Left colon (tissue), 2 donors: ENCODE measurements around the gene IFI27. TPM values are rescaled to one million over a fixed set of nuclear protein-coding genes. Genes with fewer than 3 reads are reported as not detected.

ENCODE experiments used
- ATAC-seq: fragments of 200-7000 bp; cut with Tn5 transposase; one replicate; pipeline ENCODE4 v1.9.1; 2020; ENCODE audit warnings: mild to moderate bottlenecking, moderate library complexity
- DNase-seq, 2 donors: peaks; one replicate each; pipeline ENCODE4 v3.0.0-alpha.2; 2020
- intact Hi-C, 2 donors: fragments of 100-400 bp; cut with DNase I in 1 of 2; cut with micrococcal nuclease in 1 of 2; formaldehyde crosslinking; loops; one replicate each; pipeline versions ENCODE4 v1.11.2 to v1.14.0; 2022; cut with DNase I, micrococcal nuclease
- total RNA-seq, 2 donors: library from RNA; stranded (reverse); fragmentation: NEBNext Ultra II Directional; extraction: Animal tissue kit (Norgen Biotek cat#: 25700); gene quantifications; one replicate each; pipeline ENCODE4 v1.2.1, GENCODE V29; 2021
- donor health status: DM: no; HTN: no; CAD: no.
- donor health status: DM: yes; HTN: yes; CAD: no.

The IFI27 gene
- total RNA-seq, 2 donors from 2014 or later = 498 to 1,280 TPM

DNA sequence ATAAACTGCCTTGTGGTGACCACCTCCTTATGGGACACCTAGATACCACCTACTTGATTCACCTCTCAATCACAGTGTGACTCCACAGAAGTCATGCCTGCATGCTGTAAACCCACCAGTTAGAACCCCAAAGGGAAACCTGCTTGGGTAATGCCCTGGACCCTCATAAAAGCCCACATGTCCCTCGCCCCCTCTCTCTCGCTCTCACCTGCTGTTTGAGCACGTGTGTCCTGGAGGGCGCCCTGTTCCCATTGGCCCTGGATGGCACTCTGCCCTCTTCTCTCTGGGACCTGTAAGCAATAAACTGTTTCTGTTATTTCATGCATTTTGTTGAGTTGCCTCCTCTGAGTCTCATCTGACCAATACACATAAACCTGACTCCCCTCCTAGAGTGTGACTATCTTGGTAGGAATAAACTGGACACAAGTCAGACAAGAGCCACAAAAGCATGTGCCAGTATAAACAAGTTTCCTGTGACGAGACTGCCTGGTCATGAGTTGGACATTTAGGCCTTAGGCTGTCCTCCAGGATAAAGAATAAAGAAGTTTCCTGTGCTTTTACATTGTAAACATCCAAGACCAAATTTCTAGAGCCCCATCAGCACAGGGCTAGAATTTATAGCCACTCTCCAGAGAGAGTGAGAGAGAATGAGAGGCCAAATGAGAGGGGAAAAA, 10.3 kb downstream of the IFI27 start:
- intact Hi-C loops = no loop called here

DNA sequence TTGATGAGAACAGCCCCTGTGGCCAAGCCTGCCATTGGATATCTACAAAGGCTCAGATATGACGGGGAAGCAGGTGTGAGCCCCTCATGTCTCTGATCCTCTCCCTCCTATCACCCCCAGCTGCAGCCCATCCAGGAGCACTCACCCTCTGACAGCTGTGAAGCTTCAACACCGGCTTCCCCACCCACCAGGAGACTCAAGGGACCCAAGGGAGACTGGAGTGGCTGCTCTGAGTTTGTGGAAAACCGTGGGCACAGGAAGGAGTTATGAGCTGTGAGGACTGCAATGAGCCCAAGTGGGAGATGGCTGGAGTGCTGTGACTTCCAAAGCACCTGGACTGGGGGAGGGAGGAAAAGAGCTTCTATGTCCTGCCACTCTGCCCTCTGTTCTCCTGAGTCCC, 10.9 kb downstream of the IFI27 start:
- DNase-seq = no peak
- intact Hi-C loops = no loop called here
- ATAC-seq = no peak

More for the DNA sequence above, 10.3 kb downstream of the IFI27 start:
- ATAC-seq = no peak
- no peak for DNase-seq

DNA sequence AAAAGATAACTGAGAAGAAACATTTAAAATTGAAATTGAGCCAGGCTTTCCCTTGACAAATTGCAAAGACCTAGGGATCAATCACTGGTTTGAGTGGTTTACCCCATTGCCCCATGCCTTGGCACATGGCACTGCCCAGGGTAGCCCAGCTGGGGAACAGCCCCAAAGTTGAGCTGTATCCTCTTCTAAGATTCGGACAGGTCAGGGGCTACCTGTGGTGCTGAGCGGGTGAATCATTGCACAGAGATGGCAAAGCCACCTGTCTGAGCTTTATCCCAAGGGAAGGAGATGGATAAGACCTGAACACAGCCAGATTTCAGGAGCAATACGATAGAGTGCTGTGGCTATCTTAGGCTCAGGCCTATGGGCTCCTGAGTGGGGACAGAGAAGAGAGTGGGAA, 11.9 kb downstream of the IFI27 start:
- DNase-seq (no peak), ATAC-seq (no peak)
- intact Hi-C loops = no loop called here

DNA sequence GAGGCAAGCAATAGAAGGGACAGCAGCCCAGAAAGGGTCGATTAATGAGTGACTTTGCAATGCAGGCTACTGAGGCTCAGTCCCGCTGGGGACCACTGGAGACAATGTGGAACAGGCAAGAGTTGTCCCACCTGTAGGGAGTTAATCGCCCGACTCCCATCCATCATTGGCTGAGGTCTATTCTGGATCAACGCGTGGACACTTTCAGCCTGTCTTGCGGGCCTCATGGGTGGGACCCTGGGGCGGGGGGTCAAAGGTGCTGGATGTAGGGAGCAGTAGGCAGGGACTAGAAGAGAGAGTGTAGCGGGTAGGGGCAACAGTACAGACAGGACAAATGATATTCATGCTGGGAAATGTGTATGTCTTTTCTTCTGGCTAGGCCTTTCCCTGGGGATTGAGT, 12.8 kb downstream of the IFI27 start:
- intact Hi-C loops = no loop called here
- DNase-seq (no peak), ATAC-seq (no peak)

DNA sequence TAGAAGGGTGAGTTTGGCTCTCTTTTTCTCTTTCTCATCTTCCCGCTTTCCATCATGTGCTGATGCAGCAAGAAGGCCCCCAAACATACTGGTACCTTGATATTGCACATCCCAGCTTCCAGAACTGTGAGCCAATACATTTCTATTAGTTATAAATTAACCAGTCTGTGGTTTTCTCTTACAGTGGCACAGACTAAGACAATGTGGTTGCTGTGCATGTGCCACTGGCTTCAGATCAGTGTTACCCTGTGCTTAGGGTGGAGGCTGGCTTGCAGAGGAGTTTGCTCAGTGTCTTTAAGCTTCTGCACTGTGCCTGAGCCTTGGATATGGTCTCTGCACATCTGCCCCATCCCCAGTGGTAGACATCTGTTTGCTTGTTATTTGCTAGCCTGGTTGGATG, 13.3 kb downstream of the IFI27 start:
- ATAC-seq (no peak), DNase-seq (no peak)
- intact Hi-C loops = no loop called here

DNA sequence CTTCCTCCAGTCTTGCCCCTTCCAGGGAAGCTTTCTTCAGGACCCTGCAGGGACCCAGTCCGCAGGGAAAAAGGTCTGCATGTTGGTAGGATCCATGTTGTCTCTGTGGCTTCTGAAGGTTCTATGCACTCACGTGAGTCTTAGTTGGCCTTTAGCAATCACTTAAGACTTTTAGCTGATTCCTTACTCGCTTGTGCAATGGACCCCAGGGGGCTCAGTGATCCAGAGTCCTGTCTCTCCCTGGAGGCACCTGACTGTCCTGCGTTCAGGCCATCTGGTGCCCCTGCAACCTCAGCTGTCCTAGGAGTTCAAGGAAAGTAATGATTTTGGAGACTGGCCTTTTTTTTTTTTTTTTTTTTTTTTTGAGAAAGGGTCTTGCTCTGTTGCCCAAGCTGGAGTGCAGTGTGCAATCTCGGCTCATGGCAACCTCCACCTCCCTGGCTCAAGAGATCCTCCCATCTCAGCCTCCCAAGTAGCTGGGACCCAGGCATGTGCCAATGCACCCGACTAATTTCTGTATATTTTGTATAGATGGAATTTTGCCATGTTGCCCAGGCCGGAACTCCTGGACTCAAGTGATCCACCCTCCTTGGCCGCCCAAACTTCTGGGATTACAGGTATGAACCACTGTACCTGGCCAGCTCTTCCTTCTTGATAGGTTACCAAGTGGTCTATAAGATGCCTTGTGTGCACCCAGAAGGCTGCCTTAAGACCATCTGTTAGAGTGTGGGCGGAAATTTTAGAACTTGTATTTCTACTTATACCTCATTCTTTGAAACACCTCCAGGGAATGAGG, 14.2 kb downstream of the IFI27 start:
- ATAC-seq (no peak), DNase-seq (no peak)
- intact Hi-C loops = no loop called here

DNA sequence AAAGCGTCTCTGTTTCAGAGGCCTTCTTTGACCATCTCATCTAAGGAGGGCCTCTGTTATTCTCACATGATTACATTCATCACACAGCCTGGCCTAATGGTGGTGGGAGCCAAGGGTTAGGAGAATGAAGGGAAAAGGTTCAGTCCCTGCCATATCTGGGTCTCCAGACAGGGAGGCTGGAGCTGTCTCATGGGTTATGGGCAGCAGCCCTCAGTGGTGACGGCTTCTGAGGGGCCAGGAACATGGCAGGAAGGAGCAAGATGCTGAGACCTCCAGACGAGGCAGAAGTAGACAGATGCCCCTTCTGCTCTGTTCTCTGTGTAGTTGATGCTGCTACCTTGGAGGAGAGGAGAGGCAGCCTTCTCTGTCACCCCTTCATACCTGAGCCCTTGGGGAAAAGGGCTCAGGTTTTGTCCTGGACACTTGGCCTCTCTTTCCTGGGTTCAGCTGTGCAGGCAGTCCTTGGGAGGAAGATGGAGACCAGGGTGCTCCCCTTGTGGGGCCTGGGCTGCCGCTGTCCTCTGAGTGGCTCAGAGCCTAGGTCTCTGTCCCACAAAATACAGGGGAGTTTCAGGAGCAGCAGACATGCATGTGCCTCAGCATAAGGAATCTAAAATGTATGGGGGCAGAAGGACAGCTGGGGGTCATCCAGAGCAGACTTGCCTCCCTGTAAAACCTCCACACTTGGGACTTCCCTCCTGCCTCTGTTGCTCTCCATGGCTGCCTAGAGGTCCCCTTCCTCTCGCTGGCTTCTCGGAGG, 15.3 kb downstream of the IFI27 start:
- DNase-seq (no peak), ATAC-seq (no peak)
- intact Hi-C loops = no loop called here

DNA sequence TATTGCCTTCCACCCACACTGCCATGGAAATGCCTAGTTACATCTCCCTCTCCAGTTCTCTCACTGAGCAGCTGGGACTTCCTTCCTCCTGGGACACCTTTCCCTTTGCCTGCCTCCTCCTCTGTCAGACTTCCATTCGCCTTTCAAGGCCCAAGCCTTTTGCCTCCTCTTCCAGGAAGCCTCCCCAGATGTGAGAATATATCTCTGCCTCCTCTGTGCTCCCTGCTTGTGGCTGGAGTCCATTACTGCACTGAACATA, 15.8 kb downstream of the IFI27 start:
- ATAC-seq = no peak
- no peak for DNase-seq
- intact Hi-C loops = no loop called here

DNA sequence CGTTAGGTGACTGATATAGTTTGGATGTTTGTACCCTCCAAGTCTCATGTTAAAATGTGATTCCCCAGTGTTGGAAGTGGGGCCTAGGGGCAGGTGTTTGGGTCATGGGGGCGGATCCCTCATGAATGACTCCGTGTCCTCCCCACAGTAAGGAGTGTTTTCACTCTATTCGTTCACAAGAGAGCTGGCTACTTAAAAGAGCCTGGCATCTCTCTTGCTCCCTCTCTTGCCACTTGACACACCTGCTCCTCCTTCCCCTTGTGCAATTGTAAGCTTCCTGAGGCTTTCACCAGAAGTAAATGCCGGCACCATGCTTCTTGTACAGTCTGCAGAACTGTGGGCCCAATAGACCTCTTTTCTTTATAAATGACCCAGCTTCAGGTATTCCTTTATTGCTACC, 16.3 kb downstream of the IFI27 start:
- no peak for ATAC-seq
- no peak for DNase-seq
- intact Hi-C loops = no loop called here

DNA sequence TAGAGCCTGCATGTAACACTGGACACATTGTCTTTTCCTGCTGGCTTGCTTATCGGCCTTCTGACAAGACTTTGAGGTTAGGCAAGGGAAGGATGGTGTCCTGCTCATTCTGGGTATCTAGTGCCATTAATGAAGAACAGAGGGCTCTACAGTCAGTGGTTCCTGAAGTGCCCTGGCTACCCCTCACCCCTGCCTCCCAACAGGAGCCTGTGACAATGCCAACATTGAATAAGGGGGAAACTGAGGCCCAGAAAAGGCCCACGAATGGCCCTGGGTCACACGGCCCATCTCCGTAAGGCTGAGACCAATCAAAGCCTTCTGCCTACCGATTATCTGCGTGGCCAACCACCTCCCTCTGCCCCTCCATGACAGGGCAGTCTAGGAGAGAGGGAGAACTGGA, 16.8 kb downstream of the IFI27 start:
- DNase-seq (no peak), ATAC-seq (no peak)
- intact Hi-C loops = no loop called here

DNA sequence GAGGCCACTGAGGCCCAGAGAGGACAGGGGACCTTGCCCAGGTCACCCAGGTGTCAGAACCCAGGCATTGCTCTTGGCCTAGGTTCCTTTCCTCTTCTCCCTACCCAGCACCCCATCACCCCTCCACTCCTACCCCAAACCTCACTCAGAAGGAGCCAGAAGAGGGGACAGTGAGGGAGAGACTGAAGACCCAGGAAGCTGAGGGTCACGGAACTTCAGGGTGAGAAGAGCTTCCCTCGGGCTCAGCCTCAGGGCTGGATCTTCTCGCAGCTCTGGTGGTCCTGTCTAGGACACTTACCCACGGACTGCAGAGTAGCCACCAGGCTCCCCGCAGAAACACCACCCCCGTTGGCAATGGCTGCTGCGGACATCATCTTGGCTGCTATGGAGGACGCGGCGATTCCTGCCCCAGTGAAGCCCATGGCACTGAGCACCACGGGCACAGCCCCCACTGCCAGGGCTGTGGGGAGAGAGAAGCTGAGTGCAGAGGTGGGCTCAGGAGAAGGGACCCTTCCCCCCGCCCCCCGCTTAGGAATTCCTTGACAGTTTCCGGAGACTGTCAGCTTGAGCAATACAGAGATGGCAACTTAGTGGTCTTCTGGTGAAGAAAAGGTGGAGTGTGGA, 17.8 kb downstream of the IFI27 start:
- intact Hi-C loops = no loop called here
- ATAC-seq = no peak
- no peak for DNase-seq

DNA sequence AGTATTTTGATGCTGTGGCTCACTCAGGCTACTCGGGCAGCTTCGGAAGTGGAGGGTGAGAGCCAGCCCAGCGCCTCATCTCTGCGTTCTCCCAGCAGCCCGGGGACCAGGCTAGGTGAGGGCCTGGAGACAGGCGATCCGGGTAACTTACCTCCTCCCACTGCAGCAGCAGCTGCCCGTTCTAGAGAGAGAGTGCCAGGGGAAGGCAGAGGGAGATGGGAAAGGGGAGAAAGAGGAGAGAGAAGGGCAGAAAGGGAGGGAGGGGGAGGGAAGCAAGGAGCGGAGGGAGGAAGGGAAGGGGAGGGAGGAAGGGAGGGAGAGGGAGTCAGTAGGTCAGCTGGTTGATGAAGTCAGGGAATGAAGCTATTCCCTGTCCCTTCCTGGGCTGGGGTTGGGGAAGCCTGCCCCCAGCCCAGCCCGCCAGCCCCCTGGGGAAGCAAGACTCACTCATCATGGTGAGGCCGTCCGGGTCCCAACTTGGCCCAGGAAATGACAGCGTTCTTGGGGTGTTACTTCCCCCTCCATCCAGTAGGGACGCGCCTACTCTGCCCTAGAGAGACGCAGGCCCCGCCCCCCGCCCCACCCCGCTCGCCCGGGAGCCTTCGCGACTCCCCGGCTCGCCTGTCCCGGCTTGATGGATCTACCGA, 18.7 kb downstream of the IFI27 start, which contains the start of gene IFI27L2:
IFI27L2 (minus strand) TSS at position 494 of the 647 bp plus-strand sequence; CDS start at position 454, 40 bp downstream.
- DNase-seq (peak; percentile 76 to 81), ATAC-seq (peak; percentile 92)
- intact Hi-C loops = no loop called here

DNA sequence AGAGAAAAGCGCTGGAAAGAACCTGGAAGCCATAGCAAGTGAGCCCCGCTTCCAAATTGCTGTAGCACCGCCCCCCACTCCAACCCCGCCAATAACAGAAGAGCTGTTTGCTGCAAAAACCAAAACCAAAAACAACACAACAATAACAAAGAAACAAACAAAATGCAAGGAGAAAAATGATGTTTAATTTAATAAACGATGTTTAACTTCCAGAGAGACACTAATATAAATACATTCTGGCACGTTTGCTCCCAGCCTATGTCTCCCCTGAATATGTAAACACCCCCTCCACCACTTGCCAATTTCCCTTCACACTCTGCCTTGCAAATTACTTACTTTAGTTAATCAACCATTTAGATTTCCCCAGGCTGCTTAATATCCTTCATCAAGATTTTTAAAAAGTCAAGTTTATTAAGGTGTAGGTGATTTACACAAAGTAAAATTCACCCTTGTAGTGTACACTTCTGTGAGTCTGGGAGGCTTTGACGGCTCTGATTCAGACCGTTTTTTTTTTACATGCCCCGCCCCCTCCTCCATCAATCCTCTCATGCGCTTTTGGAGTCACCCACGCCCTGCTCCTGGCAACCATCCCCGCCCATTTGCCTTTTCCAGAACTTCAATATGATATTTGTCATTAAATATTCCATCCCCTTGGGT, 19.4 kb downstream of the IFI27 start:
- ATAC-seq (peak; percentile 29), DNase-seq (peak in 1 of 2 donors; percentile 41)
- intact Hi-C loops = loop anchor here in 1 of 2 donors (10.0 kb wide), 1 partner anchor 75 kb away; no protein-coding TSS in a partner anchor

DNA sequence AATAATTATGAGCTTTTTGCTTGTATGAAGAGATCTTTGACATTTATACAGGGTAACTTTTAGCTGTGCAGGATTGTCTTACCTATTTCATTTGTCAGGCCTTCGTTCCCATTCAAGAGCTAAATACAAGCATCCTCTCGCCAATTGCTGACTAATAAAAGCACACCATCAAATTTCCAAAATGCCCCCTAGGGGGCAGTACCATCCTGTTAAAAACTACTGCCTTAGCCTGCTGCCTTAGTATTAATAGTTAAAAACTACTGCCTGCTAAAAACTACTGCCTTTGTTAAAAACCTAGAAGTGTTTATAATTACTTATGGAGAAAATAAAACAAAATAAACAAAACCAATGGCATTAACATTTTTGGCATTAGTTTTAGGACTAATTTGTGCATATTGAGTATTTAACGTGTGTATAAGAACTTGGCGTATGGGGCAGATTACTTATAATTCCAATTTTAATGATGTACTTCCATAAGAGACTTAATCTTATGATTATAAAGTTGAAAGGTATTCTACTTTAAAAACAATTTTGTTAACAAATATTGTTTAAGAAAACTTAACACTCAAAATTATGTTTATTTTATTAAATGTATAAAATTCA, 21.9 kb downstream of the IFI27 start:
- ATAC-seq = peak; percentile 21
- intact Hi-C loops = loop anchor here in 1 of 2 donors (10.0 kb wide), 1 partner anchor 78 kb away; no protein-coding TSS in a partner anchor
- peak in 1 of 2 donors; percentile 50 for DNase-seq

DNA sequence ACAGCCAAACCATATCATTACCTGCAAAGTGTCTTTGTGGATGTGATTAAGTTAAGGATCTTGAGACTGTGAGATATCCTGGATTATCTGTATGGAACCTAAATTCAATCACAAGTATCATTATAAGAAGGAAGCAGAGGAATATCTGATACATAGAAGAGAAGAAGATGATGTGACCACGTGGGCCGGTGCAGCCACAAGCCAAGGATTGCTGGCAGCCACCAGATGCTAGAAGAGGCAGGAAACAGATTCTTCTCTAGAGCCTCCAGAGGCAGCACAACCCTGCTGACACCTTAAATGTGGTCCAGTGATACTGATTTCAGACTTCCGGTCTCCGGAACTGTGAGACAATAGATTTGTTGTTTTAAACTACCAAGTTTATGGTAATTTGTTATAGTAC, 24.9 kb downstream of the IFI27 start:
- intact Hi-C loops = loop anchor here (5.0 to 10.0 kb wide), 2 partner anchors 81 to 98 kb away; no protein-coding TSS in a partner anchor
- DNase-seq = no peak
- ATAC-seq = no peak

DNA sequence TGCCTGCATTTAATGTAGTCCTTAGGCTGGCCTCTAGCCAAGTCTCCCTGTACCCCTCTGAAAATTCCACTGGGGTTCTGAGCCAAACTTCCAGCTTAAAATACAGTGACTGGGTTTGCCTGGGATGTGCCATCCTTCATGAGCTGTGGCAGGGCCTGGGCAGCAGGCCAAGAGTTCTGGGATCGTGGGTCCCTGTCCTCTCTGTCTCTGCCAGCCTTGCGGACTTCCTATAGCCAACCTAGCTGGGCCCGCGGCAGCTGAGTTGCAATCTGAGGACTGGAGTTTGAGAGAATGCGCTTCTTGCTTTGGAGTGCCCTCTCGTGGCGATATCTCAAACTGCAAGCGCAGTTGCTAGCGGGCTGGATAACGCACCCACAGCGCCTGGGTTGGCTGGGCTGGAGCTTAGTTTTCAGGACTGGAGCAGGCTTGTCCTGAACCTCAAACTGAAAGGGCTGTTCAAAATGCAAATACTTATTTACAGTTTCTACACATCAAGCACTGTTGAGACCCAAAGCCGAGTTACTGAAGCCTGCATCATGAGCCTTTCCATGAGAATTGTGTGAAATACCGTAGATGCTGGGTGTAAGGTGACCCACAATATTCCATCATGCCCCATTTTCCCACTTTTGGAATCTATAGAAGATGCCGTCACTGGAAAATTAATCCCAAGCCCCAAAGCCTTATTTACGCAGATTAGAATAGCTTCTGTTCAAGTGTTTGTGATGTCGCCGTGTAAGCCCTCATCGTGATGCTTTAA, 26.2 kb downstream of the IFI27 start:
- ATAC-seq (peak; percentile 97), DNase-seq (peak; percentile 77 to 94)
- intact Hi-C loops = loop anchor here (5.0 to 10.0 kb wide), 2 partner anchors 82 to 99 kb away; no protein-coding TSS in a partner anchor

DNA sequence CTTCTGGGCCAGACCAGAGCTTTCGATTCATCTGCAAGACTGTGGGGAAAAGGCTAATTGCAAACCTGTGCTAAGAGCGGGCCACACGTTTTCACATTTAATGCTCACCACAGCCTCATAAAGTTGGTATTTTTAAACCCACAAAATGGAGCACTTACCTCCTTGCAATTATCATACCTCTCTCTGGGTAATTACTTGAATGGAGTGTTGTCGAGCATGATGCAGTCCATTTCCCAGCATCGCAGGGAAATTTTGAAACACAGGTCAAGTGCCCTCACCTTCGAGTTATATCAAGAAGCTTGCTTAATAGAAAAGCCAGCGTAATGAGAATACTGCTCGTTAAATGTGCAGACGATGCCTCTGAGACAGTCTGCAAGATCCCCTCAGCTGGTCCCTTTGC, 27.7 kb downstream of the IFI27 start:
- intact Hi-C loops = loop anchor here (5.0 to 10.0 kb wide), 2 partner anchors 83 to 101 kb away; no protein-coding TSS in a partner anchor

More for the DNA sequence above, 27.7 kb downstream of the IFI27 start:
- DNase-seq = no peak
- ATAC-seq = no peak
